Renal cortex interstitium (tissue), 11 donors: ENCODE measurements around the gene DOK7. TPM values are rescaled to one million over a fixed set of nuclear protein-coding genes. Genes with fewer than 3 reads are reported as not detected.

Experiments used
- DNase-seq, 11 donors: peaks; one replicate each; pipeline ENCODE4 v3.0.0-alpha.2; 2013; ENCODE audit warnings: low read depth in 9 of 11, low spot score in 4 of 11; ENCODE audit errors: extremely low read depth in 1 of 11
- polyA plus RNA-seq, 3 donors: library from polyadenylated mRNA; unstranded; fragments of 120-200 nt; gene quantifications; one replicate each; pipeline ENCODE4 v1.2.1, GENCODE V29; 2013; ENCODE audit not compliant: insufficient read length in 3 of 3

The DOK7 gene
- polyA plus RNA-seq, 3 donors = 2.2 to 3.7 (median 3.1) TPM

DNA sequence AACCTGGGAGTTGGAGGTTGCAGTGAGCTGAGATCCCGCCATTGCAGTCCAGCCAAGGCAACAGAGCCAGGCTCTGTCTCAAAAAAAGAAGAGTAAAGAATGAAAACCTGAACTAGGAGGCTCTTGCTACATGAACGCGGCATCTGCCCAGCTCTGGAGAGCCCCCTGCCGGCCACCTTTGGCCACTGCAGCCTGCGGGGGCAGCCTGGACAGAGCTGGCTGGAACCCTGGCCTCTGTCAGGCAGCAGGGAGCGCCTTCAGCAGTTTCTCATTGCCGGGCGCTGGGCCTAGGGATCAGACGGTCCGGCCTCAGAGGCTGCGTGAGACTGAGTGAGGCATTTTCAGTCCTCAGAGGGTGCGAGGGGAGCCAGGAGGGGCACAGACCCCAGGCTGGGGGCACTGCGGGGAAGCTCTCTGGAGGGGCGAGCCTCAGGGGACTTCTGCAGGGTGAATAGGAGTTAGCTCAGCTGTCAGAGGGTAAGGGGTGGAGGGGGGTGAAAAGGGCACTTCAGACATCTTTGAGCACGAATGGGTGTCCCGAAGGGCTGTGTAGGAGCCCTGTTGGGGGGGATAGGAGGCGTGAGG, 17.5 kb downstream of the DOK7 start:
- DNase-seq = peak; percentile 50 to 77 (median 71)

DNA sequence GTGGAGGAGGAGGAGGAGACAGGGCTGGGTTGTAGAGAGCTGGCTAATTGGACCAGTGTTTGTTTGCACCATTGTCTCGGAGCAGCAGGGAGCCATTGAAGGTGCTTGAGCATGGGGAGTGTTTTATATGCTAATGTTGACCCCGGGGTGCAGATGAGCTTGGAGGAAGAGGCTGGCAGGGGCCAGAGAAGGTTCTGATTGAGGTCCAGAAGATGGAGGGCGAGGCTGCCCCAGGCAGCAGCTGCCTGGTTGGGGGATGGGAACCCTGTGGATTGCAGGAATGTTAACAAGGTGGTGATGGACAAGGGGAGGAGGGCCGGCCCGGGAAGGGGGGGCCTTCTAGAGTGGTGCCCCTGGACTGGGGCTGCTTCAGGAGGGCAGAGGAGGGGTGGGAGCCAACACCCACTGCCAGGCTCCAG, 18.0 kb downstream of the DOK7 start:
- no peak for DNase-seq

GRCh38 chr4:3481783-3482393, 18.8 kb downstream of the DOK7 start:
- no peak for DNase-seq

- DNase-seq = no peak
Measured at GRCh38 chr4:3482707-3483106, 19.6 kb downstream of the DOK7 start.

GRCh38 chr4:3483471-3483921, 20.4 kb downstream of the DOK7 start:
- DNase-seq = peak in 1 of 11 donors; percentile 24

GRCh38 chr4:3484057-3484973, 21.2 kb downstream of the DOK7 start:
- peak in 5 of 11 donors; percentile 28 to 59 (median 48) for DNase-seq

DNA sequence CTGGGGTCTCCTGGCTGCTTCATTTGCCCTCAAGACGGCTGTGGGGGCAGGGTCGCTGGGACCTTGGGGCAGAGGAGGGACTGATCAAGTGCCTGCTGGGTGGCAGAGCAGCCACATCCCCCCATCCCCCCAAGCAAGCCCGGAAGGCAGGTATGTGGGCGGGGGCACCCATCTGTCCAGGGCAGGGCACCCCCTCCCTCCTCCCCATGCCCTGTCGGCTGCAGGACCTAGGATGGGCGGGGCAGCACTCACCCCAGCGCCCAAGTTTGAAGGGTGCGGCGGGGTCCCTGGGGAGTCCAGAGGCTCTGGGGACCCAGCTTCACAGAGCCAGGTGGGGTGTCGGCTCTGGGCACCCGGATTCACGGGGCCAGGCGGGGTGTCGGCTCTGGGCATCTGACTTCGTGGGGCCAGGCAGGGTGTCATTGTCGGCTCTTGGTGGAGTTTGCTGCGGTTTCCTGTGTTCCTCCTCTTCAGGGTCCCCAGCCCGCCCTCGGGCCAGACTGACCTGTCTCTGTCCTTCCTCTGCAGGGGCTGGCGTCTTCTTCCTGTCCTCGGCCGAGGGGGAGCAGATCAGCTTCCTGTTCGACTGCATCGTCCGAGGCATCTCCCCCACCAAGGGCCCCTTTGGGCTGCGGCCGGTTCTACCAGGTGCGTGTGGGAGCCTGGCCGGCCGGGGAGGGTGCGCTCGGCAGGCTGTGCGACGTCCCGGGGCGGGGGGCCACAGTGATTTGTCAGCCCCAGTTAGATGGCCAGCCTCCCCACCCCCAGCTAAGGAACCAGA, 22.1 kb downstream of the DOK7 start:
- peak in 2 of 11 donors; percentile 34 for DNase-seq

- DNase-seq = no peak
Measured at GRCh38 chr4:3485886-3486540, 22.9 kb downstream of the DOK7 start.

DNA sequence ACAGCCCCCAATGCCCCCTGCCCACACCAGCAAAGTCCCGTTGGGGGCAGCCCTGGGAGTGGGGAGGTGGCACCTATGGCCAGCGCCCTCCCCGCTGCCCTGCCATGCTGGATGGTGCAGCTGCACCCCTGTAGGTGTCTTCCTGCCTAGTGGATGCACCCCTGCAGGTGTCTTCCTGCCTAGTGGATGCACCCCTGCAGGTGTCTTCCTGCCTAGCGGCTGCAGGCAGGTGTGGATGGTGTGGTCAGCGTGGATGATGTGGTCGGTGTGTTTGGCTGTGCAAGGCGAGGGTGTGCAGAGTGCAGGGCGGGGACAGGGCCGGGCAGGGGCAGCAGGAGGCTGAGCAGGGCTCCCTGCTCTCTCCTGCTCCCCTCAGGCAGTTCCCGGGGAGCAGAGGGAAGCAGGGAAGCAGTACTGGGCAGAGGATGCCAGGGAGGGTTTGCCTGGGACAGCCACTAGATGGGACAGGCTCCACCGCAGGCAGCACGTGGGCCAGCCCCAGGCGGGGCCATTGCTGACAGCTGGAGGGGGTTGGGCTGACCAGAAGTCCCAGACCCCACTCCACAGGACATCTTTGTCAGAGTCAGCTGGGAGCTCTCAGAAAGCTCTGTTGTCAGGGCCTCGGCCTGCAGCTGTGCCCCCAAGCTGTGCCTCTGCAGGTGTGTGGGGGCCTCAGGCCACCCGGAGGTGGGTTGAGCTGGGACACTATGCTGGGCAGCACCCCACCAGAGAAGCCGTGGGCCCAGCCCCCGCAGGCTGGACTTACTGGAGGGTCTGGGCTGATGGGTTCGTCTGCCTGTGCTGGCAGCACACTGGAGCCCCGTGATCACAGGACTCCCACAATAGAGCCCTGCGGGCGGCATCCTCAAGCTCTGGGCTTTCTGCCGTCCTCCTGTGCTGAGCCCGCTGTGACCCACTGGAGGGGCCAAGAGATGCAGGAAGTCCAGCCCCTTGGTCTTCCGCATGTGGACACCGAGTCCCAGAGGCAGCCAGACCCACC, 23.7 kb downstream of the DOK7 start:
- DNase-seq = peak in 1 of 11 donors; percentile 26

- no peak for DNase-seq
Measured at GRCh38 chr4:3487861-3488260, 24.8 kb downstream of the DOK7 start.

DNA sequence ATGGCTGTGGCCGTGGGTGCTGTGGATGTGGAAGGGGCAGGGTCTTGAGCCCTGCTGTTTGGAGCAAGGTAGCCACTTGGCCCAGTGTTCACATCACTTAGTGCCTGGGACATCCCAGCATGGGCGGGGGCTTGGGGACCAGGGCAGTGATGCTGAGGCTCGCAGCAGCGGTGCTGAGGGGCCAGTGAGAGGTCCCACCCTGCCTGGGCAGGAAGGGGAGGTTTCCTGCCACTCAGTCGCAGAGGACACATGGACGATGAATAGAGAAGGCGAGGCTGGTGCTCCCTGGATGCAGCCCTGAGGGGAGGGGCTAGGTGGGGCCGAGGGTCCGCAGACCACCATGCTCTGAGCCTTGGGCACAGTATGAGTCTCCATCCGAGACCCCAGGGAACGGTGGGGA, 25.7 kb downstream of the DOK7 start:
- DNase-seq = no peak

- no peak for DNase-seq
Measured at GRCh38 chr4:3489451-3489962, 26.4 kb downstream of the DOK7 start.

GRCh38 chr4:3491681-3492405, 28.7 kb downstream of the DOK7 start:
- no peak for DNase-seq

- no peak for DNase-seq
Measured at GRCh38 chr4:3492741-3493719, 29.9 kb downstream of the DOK7 start.

DNA sequence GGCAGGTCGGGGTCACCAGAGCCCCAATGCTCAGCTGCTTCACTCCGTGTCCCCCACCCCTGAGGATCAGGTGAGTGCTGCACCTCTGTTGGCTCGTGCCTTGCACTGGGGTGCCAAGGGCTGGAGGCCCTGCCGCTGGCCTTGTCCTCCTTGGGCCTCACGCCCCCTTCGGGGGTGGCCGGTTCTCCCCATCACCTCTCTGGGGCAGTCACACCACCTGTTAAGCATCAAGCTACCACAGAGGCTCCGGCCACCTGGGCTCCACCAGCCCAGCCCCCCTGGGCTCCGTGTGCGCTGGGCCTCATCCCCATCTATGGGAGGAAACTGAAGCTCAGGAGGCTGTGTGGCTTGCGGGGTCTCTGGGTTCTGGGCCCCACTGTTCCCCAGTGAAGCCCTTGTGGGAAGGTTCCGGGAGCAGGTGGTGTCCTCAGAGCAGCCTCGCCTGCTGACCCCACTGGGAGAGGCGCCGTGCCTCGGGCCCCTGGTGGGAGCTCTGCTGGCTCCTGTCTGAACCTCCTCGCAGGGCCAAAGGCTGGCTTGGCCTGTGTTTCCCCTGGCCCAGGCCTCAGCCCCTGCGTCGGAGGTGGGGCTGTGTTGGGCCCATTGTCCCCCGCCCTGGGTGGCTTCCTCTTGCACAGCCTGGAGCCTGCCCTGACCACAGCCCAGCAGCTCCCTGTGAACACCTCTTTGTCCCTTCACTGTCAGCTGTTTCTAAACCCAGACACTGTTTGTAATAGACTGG, 30.8 kb downstream of the DOK7 start:
- no peak for DNase-seq
